ENCODE measurements around the gene SLC8A3. TPM values are rescaled to one million over a fixed set of nuclear protein-coding genes. Genes with fewer than 3 reads are reported as not detected.

Gene SLC8A3
- total and polyA plus RNA-seq, 10 of the 15 experiments (the other 5 are each of a cell fraction or from before 2014, with no cell fraction given): 0.04 to 0.17 (median 0.13) TPM; not detected in 3

DNA sequence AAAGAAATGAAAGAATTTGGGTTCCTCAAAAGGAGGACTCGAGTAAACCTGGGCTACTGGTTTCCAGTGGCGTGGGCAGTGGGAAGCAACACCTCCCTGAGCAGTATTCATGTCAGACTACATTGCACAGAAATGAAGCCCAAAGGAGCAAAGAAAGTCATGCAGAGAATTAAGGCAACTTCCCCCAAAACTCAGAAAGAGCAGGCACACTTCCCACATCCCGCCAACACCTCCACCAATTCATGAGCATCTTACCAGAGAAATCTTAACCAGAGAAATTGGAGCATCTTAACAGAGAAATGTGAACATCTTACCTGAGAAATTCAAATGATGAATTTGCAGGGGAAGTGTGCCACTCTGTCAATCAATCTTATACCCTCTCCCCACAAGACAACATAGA lies 36.7 kb downstream of the SLC8A3 start (continued):
- TF ChIP-seq, protein P1, sequence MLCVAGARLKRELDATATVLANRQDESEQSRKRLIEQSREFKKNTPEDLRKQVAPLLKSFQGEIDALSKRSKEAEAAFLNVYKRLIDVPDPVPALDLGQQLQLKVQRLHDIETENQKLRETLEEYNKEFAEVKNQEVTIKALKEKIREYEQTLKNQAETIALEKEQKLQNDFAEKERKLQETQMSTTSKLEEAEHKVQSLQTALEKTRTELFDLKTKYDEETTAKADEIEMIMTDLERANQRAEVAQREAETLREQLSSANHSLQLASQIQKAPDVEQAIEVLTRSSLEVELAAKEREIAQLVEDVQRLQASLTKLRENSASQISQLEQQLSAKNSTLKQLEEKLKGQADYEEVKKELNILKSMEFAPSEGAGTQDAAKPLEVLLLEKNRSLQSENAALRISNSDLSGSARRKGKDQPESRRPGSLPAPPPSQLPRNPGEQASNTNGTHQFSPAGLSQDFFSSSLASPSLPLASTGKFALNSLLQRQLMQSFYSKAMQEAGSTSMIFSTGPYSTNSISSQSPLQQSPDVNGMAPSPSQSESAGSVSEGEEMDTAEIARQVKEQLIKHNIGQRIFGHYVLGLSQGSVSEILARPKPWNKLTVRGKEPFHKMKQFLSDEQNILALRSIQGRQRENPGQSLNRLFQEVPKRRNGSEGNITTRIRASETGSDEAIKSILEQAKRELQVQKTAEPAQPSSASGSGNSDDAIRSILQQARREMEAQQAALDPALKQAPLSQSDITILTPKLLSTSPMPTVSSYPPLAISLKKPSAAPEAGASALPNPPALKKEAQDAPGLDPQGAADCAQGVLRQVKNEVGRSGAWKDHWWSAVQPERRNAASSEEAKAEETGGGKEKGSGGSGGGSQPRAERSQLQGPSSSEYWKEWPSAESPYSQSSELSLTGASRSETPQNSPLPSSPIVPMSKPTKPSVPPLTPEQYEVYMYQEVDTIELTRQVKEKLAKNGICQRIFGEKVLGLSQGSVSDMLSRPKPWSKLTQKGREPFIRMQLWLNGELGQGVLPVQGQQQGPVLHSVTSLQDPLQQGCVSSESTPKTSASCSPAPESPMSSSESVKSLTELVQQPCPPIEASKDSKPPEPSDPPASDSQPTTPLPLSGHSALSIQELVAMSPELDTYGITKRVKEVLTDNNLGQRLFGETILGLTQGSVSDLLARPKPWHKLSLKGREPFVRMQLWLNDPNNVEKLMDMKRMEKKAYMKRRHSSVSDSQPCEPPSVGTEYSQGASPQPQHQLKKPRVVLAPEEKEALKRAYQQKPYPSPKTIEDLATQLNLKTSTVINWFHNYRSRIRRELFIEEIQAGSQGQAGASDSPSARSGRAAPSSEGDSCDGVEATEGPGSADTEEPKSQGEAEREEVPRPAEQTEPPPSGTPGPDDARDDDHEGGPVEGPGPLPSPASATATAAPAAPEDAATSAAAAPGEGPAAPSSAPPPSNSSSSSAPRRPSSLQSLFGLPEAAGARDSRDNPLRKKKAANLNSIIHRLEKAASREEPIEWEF (IDR thresholded peaks at IDR 0.05; ENCODE audit: insufficient replicate concordance, low read depth, low read length): no peak
- TF ChIP-seq TAF1 (IDR thresholded peaks at IDR 0.05; ENCODE audit: borderline replicate concordance, low read depth, low read length) (no peak), YBX1 (IDR thresholded peaks at IDR 0.05) (no peak)

DNA sequence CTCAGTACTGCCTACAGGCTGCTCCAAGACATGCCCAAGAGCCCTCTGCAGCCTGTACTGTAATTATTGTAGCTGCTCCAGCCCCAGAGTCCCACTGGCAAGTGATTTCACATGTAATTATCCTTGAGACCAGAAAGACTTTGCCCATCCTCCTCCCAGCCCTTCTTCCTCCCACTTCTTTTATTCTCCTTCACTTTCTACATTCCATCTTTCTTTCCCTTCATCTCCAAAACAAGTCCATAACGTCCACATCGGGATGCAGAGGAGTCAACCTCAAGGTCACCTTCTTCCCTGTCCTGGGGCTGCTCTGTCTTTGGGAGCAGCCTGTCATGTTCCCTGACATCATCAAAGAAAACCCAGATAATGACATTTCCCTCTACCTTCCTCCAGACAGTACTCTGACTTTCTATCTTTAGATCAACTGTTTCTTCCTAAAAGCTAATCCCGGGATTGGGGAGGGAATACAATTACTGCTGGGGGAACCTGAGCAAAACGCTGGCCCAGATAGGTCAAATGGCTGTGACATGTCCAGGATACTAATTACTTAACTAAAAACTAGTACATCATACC lies 39.1 kb downstream of the SLC8A3 start:
- no peaks in the 10 kb centered on the region for H3K79me2 ChIP-seq (ENCODE audit: control insufficient read depth, insufficient read depth, low read length)
- intact Hi-C loops (cut with micrococcal nuclease; ENCODE audit: unreplicated experiment): no loop called here
- no peaks in the 10 kb centered on the region for H3K9me3 ChIP-seq (replicated peaks; ENCODE audit: control insufficient read depth, insufficient read depth, low read length)
- in situ Hi-C loops (cut with MboI): no loop called here
- H4K20me1 ChIP-seq (ENCODE audit: control insufficient read depth, insufficient read depth): no peaks in the 10 kb centered on the region
- H3K4me3 ChIP-seq: no peak overlapping the region
- no peaks in the 10 kb centered on the region; a peak in 1 of 4 replicates for H3K27me3 ChIP-seq (replicated peaks in 1 of 2; ENCODE audit: control insufficient read depth in 2 of 2, insufficient read depth in 2 of 2, low read length in 1 of 2)
- H3K36me3 ChIP-seq (ENCODE audit: control insufficient read depth in 2 of 2, insufficient read depth in 2 of 2, low read length in 1 of 2): no peaks in the 10 kb centered on the region
- SMC1A ChIA-PET (ENCODE audit: uncharacterized antibody, unreplicated experiment): interaction anchor here (0.6 to 0.9 kb wide), 2 partner anchors 10 to 225 kb away, joined by 3 read pairs; no protein-coding TSS in a partner anchor
- RAD21 ChIA-PET (ENCODE audit: unreplicated experiment): no interaction called here
- no peak for DNase-seq (ENCODE audit: low read depth, low spot score)
- FAIRE-seq: no peak
- no peak overlapping the region for H3K9ac ChIP-seq (ENCODE audit: control insufficient read depth, insufficient read depth, low read length)
- no peak overlapping the region for H3K4me2 ChIP-seq (ENCODE audit: control insufficient read depth, insufficient read depth)
- WGBS (ENCODE audit: insufficient coverage, insufficient replicate concordance, low lambda C conversion rate, missing lambda C conversion rate): 69% methylated on average over 4 of the region's 4 CpGs
- BruUV-seq (replicated peaks): no TSS peak
- no peaks in the 10 kb centered on the region; the same call in 1 of the 2 replicates for H3K4me1 ChIP-seq (ENCODE audit: control insufficient read depth, insufficient read depth, low read length)
- ATAC-seq: no peak
- H2AFZ ChIP-seq (ENCODE audit: control insufficient read depth, low read depth, low read length): no peak overlapping the region
- POLR2A ChIA-PET: no interaction called here
- CTCF ChIA-PET: interaction anchor here (1.0 kb wide), 1 partner anchor 62 kb away, joined by 3 read pairs; no protein-coding TSS in a partner anchor
- no peak overlapping the region for H3K27ac ChIP-seq (ENCODE audit: control insufficient read depth, insufficient read depth)
- TF ChIP-seq RELA (IDR thresholded peaks at IDR 0.05; ENCODE audit: borderline replicate concordance, partially characterized antibody) (no peak), BHLHE40 (IDR thresholded peaks at IDR 0.05; ENCODE audit: borderline replicate concordance in 1 of 2, low read depth in 2 of 2, low read length in 1 of 2) (no peak), MTA3 (IDR thresholded peaks at IDR 0.05; ENCODE audit: borderline replicate concordance, low read length) (no peak), RAD51 (IDR thresholded peaks at IDR 0.05) (no peak), SMC3 (IDR thresholded peaks at IDR 0.05; ENCODE audit: borderline replicate concordance, low read length) (no peak), NFYB (IDR thresholded peaks at IDR 0.05; ENCODE audit: insufficient read depth, low read depth, low read length) (no peak), TAF1 (IDR thresholded peaks at IDR 0.05; ENCODE audit: borderline replicate concordance, low read depth, low read length) (no peak), YBX1 (IDR thresholded peaks at IDR 0.05) (no peak), ZNF622 (IDR thresholded peaks at IDR 0.05) (no peak)
- TF ChIP-seq, protein P2, sequence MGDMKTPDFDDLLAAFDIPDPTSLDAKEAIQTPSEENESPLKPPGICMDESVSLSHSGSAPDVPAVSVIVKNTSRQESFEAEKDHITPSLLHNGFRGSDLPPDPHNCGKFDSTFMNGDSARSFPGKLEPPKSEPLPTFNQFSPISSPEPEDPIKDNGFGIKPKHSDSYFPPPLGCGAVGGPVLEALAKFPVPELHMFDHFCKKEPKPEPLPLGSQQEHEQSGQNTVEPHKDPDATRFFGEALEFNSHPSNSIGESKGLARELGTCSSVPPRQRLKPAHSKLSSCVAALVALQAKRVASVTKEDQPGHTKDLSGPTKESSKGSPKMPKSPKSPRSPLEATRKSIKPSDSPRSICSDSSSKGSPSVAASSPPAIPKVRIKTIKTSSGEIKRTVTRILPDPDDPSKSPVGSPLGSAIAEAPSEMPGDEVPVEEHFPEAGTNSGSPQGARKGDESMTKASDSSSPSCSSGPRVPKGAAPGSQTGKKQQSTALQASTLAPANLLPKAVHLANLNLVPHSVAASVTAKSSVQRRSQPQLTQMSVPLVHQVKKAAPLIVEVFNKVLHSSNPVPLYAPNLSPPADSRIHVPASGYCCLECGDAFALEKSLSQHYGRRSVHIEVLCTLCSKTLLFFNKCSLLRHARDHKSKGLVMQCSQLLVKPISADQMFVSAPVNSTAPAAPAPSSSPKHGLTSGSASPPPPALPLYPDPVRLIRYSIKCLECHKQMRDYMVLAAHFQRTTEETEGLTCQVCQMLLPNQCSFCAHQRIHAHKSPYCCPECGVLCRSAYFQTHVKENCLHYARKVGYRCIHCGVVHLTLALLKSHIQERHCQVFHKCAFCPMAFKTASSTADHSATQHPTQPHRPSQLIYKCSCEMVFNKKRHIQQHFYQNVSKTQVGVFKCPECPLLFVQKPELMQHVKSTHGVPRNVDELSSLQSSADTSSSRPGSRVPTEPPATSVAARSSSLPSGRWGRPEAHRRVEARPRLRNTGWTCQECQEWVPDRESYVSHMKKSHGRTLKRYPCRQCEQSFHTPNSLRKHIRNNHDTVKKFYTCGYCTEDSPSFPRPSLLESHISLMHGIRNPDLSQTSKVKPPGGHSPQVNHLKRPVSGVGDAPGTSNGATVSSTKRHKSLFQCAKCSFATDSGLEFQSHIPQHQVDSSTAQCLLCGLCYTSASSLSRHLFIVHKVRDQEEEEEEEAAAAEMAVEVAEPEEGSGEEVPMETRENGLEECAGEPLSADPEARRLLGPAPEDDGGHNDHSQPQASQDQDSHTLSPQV (IDR thresholded peaks at IDR 0.05): no peak
